Ovary (tissue), 3 donors: ENCODE results near the gene LRRC63.

Experiments used
- POLR2A ChIP-seq: fragments of 450-650 bp; IDR thresholded peaks from one replicate; pipeline ENCODE4 v1.6.1; 2017; ENCODE audit warnings: antibody characterized with exemption, mild to moderate bottlenecking, moderate library complexity
- TF ChIP-seq, protein P1 (sequence below), 3 donors: fragments of 450-650 bp in 2 of 3; fragments of 200-600 bp in 1 of 3; IDR thresholded peaks; one replicate each; pipeline versions ENCODE4 v1.5.1 to v1.8.0; 2016 to 2022; ENCODE audit warnings: antibody characterized with exemption in 3 of 3, mild to moderate bottlenecking in 1 of 3
- donor health status: DM: no; HTN: no; CAD: no.

DNA sequence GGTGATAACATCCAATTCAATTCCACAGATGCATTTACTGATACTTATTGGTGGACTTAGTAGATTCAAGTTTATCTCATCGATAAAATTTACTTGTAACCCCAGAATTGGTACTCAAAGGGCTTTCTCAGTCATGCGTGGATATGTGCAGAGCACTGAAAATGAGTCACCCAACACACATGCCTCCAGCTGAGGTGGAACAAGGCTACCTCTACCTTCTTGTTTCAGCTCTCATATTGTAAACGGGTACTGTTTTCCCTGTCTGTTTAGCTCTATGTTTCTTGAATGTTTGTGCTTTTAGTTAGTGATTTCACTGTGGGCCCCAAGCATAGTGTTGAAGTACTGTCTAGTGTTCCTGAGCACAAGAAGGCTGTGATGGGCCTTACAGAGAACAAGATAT lies 1.5 kb downstream of the LRRC63 start:
- no peak for TF ChIP-seq POLR2A
- TF ChIP-seq, protein P1, sequence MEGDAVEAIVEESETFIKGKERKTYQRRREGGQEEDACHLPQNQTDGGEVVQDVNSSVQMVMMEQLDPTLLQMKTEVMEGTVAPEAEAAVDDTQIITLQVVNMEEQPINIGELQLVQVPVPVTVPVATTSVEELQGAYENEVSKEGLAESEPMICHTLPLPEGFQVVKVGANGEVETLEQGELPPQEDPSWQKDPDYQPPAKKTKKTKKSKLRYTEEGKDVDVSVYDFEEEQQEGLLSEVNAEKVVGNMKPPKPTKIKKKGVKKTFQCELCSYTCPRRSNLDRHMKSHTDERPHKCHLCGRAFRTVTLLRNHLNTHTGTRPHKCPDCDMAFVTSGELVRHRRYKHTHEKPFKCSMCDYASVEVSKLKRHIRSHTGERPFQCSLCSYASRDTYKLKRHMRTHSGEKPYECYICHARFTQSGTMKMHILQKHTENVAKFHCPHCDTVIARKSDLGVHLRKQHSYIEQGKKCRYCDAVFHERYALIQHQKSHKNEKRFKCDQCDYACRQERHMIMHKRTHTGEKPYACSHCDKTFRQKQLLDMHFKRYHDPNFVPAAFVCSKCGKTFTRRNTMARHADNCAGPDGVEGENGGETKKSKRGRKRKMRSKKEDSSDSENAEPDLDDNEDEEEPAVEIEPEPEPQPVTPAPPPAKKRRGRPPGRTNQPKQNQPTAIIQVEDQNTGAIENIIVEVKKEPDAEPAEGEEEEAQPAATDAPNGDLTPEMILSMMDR (IDR thresholded peaks at IDR 0.05): no peak
